GM18867 (cell line): ENCODE data around the gene DPY19L1.
"Not testable (repeated sequence)": the region's sequence is repeated elsewhere in the genome, so short reads cannot be mapped to it uniquely, and the experiment has no call there.

ENCODE experiments used
- ATAC-seq: cut with Tn5 transposase; IDR thresholded peaks from one replicate; pipeline ENCODE4 v1.9.1; 2021; ENCODE audit warnings: mild to moderate bottlenecking, moderate library complexity; ENCODE audit not compliant: unreplicated experiment

Gene DPY19L1

GRCh38 chr7:35035511-35035961 lies 1.7 kb downstream of the DPY19L1 start:
- peak; percentile 29 for ATAC-seq

DNA sequence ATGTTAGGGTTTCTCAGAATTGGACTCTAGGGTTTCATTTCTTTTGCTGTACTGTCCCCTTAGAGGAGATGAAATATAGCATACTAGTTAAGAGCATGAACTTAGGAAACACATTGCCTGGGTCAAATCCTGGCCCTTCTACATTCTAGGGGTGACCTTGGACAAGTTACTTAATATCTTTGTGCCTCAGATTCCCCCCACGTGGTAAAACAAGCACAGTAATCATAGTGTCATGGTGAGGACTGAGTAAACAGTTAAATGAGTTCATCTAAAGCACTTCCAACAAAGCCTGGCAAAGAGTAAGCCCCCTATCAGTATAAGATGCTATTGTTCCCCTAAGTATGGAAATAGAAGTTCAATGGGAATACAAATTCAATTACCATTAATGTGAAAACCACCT lies 5.1 kb downstream of the DPY19L1 start:
- no peak for ATAC-seq

DNA sequence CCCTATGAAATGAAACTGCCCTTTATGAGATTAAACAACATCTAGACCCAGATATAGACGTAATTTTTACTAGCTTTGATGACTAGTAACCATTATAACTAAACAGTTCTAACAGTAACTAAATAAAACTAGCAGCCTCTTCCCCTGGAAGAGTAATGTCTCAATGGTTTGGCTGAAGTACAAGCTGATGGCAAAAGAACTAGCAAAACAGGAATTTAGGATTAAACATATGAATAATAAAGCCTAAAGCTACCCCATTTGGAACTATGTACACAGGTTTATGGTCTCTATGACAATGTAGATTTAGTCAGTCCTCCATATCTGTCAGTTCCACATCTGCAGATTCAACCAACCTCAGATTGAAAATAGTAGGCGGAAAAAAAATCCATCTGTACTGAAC lies 6.4 kb downstream of the DPY19L1 start:
- ATAC-seq, result no peak

DNA sequence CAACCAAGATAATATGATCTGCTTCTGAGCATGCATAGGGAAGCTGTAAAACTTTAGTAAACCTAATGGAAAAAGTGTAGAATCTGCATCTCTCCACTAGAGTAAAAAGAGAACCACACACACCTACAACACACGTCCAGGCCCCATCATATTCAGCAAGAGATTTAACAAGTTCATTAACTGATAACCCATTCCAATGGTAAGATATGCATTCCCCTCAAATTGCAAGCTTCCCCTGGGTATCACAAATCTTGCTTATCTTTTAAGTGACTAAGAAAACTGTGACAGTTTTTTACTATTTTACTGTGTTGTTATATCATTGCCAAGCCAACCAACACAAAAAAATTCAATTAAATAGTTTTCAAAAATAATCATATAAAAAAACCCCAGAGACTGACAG lies 8.0 kb downstream of the DPY19L1 start:
- no peak for ATAC-seq

DNA sequence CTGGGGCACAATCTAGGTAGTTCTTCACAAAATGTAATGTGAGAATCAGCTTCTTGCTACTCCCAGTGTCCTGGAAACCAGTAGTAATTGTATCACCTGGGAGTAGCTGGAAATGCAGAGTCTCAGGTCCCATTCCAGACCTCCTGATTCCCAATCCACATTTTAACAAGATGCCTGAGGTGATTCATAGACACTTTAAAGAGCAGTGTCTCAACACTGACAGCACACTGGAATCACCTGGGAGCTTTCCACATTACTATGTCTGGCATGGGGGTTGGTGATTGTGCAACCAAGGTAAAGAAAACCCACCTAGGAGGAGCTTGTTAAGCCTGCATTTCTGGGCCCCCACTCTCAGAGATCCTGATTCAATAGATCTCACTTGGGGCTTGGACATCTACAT lies 11.1 kb downstream of the DPY19L1 start:
- ATAC-seq, result no peak

DNA sequence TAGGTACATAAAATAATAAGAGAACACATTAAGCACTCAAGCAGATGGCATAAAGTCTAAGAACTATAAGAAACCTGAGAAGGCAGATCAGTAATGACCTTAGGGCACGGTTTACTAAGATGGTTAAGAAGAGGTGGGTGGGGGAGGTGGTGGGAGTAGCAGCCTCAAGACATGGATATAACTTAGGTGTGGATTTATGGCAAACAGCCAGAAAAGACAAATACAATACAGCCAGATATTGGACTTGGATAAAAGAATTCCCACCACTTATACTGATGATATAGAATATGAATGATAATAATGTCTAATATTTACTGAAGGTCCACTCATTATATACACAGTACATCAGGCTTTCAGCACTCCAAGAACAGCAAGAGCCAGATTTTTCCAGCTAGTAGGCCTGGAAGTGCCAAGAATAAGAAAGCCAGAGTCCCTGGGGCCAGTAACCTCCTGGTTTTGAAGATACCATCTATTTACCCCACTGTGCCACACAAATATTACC lies 11.9 kb downstream of the DPY19L1 start:
- no peak for ATAC-seq

DNA sequence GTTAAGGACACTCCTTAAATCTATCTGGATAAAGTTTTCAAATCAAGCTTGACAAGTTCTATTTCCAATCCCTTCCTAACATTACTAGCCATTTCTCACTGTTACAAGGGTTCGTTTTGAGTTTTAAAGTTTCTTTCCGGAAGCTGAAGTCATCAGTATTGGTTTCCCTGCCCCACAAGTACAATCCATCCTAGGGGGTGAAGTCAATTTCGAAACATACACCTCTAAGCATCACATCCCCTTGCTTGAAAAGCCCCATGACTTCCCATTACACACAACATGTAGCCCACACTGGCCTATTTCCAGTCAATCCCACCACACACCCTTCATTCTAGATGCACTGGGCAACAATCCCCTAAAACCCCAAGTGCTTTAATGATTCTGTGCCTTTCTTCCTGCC lies 13.0 kb downstream of the DPY19L1 start:
- ATAC-seq, result peak; percentile 95

- no peak for ATAC-seq
Observed at GRCh38 chr7:35022725-35023124, 14.6 kb downstream of the DPY19L1 start.

DNA sequence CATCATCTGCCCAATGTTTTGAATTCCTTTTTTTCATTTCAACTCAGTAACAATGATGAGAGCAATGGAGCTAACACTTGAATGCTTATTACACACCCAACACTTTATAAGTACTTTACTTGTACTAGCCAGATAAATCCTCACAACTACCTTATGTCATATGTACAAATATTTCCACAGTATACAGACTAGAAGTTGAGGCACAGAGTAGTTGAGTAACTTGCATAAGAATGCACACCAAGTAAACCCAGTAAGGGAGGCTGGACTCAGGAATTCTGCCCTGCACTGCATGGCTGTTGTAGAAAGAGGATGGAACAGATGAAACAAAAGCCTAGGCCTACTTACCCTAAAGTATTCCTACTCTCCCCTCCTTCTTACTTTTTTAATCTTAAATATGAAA lies 15.8 kb downstream of the DPY19L1 start:
- no peak for ATAC-seq

GRCh38 chr7:35019801-35020200 lies 17.5 kb downstream of the DPY19L1 start:
- no peak for ATAC-seq

DNA sequence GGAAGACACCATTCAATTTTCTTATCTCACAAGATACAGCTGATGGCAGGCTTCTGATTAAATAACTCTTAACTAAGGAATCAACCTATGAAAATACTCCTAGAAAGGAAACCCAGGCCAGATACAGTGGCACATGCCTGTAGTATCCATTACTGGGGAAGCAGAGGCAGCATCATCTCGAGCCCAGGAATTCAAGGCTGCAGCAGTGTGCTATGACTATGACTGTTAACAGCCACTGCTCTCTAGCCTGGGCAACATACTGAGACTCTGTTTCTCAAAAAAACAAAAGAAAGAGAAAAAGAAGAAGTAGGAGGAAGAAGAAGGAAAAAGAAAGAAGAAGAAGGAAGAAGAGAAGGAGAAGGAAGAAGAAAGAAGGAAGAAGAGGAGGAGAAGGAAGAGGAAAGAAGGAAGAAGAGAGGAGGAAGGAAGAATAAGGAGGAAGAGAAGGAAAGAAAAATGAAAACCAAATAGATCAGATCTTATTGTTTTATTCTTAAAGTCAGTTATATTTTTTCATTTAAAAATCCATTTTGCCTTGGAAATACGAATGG lies 18.0 kb downstream of the DPY19L1 start:
- ATAC-seq, result no peak

DNA sequence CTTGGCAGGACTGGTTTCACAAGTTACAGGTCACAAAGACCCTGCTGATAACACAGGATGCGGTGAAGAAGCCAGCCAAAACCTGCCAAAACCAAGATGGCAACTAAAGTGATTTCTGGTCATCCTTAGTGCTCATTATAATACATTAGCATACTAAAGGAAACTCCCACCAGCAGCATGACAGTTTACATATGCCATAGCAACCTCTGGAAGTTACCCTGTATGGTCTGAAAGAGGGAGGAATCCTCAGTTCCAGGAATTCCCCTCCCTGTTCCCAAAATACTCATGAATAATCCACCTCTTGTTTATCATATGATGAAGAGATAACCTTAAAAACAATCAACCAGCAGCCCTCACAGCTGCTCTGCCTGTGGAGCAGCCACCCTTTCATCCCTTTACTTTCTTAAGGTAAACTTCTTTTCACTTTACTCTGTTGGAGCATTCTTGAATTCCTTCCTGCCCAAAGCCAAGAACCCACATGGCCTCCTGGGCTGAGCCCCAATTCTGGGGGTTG lies 21.9 kb downstream of the DPY19L1 start:
- no peak for ATAC-seq

DNA sequence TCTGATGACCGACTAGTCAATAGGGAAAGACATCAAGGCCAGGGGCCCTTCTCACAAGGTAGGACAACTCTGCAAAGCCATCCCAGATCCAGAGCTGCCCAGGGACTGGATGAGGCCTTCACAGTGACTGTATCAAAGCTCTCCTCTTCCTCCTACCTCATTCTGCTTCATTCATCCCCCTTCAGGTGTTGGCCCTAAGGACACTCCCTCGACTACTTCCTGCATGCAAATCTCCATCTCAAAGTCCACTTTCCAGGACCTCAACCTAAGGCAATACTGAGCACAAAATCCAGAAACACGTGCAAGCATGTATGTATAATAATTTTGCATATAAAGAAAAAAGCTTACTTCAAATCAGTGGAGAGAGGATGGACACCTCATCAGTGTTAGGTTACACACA lies 25.1 kb downstream of the DPY19L1 start:
- ATAC-seq, result no peak

DNA sequence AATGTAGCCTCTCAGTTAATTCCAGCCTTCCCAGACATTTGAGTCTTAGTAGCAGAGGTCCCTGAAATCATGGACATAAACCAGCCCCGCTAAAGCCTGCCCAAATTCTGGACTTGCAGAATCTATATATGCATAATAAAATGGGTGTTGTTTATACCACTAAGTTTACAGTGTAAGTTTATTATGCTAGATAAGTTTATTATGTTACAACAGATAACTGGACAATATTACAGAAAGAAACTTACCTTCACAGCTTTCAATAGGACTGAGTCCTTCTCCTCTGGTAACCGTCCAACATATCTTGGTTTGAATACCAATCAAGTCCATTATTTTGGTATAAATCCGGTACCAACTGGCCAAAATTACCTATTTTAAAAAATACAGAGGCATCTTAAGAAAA lies 26.2 kb downstream of the DPY19L1 start:
- ATAC-seq, result no peak

GRCh38 chr7:35007768-35008167 lies 29.5 kb downstream of the DPY19L1 start:
- no peak for ATAC-seq

GRCh38 chr7:35004531-35005095 lies 32.7 kb downstream of the DPY19L1 start:
- no peak for ATAC-seq

DNA sequence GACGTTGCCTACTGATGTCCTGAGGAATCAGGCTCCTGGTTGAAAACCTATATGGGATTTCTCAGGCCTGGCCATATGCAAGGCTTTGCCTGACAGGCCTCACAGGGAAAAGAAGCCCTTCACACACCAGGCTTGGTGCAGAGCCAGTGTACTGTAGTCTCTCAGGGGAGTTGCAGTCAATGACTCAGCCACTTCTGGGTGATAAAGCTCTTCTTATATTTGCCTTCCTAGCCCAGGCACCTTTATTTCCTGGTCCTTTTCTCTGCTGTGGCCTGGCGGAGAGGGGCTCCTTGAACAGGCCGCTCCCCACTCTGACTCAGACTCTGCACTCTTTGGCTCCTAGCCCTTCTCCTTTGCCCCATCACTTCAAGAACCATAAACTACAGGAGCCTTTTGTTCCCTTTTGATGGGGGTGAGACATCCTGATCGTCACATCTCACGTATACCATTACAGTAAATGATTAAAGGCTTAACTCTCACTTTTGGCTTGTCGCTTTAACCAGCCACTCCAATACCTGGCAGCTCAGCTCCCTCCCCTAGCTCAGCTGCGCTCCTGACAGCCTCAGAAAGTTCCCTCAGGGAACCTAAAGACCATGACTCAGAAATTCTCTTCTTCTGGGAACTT lies 33.5 kb downstream of the DPY19L1 start:
- no peak for ATAC-seq

- ATAC-seq, result not testable (repeated sequence)
Observed at GRCh38 chr7:35003177-35003650, 34.1 kb downstream of the DPY19L1 start.

GRCh38 chr7:34998335-34998734 lies 39.0 kb downstream of the DPY19L1 start:
- ATAC-seq, result not testable (repeated sequence)

DNA sequence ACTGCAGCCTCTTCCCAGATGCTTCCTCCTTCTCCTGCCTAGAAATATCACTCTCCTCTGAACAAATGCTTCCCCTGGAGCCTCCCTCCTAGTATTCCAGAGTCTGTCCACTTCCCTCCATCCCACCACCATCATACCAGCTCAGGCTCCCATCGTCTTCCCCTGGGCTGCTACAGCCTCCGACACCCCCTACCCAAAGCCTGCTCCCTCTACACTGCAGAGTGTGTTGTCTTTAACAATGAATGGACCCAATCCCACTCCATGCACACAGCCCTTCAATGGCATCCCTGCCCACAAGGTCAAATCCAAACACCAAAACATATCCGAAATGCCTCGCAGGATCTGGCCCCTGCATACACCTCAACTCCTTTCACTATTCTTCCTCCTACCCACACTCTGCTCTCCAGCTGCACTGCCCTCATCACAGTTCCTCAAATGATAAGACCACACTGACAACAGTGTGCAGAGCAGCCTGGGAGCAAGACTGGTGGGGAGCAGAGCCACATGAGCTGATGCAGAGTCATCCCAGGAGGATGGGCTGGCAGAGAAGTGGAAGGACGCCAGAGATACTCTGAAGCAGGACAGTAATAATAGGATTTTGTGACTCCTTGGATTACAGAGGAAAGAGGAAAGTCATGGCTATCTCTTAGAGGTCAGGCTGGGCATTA lies 40.7 kb downstream of the DPY19L1 start:
- ATAC-seq, result peak; percentile 31

GRCh38 chr7:34995757-34996156 lies 41.5 kb downstream of the DPY19L1 start:
- ATAC-seq, result no peak
